HepG2 (cell line): ENCODE data around the gene ZBP1. TPM values are rescaled to one million over a fixed set of nuclear protein-coding genes. Genes with fewer than 3 reads are reported as not detected.

Experiments used
- CHD2 ChIP-seq: IDR thresholded peaks from 2 replicates; pipeline ENCODE4 v1.6.1; 2011; ENCODE audit warnings: low read depth, low read length, improper control_type of control experiment
- FOXO1 ChIP-seq: sonication (generic); formaldehyde crosslinking; IDR thresholded peaks from 2 replicates; pipeline ENCODE4 v1.4.0; 2020; ENCODE audit warnings: missing genetic modification reagents
- GABPA ChIP-seq, 2 experiments: IDR thresholded peaks; 2 replicates each; pipeline ENCODE4 v1.6.1; 2011 to 2016; ENCODE audit warnings: low read depth in 2 of 2, low read length in 1 of 2, missing biosample characterization in 1 of 2, missing genetic modification characterization in 1 of 2
- HOXA3 ChIP-seq: sonication (generic); formaldehyde crosslinking; IDR thresholded peaks from 2 replicates; pipeline ENCODE4 v1.5.0; 2020; ENCODE audit warnings: missing genetic modification reagents
- KDM3A ChIP-seq: IDR thresholded peaks from 2 replicates; pipeline ENCODE4 v1.6.1; 2018; ENCODE audit warnings: low read depth, missing compliant biosample characterization
- LRRFIP1 ChIP-seq: sonication (generic); formaldehyde crosslinking; conservative IDR thresholded peaks from 2 replicates; pipeline ENCODE4 v1.4.0; 2020; ENCODE audit warnings: missing genetic modification reagents
- MAFK ChIP-seq, 2 experiments: IDR thresholded peaks in 1 of 2; conservative IDR thresholded peaks in 1 of 2; 2 replicates each; pipeline ENCODE4 v1.6.1; 2011; ENCODE audit warnings: improper control_type of control experiment in 2 of 2, low read length in 2 of 2
- NCOA5 ChIP-seq: sonication (generic); formaldehyde crosslinking; IDR thresholded peaks from 2 replicates; pipeline ENCODE4 v1.4.0; 2020; ENCODE audit warnings: missing genetic modification reagents
- NCOR1 ChIP-seq: fragments of 200-600 bp; sonication (generic); IDR thresholded peaks from 2 replicates; pipeline ENCODE4 v1.7.0; 2017; ENCODE audit warnings: antibody characterized with exemption, low read length, borderline replicate concordance
- NFYC ChIP-seq: IDR thresholded peaks from 2 replicates; pipeline ENCODE4 v1.6.1; 2016; ENCODE audit warnings: missing genetic modification reagents, missing compliant biosample characterization
- PAXIP1 ChIP-seq: sonication (generic); formaldehyde crosslinking; conservative IDR thresholded peaks from 2 replicates; pipeline ENCODE4 v1.4.0; 2020; ENCODE audit warnings: mild to moderate bottlenecking, missing genetic modification reagents, moderate library complexity
- PCBP1 ChIP-seq: fragments of 200-400 bp; formaldehyde crosslinking; IDR thresholded peaks from 2 replicates; pipeline ENCODE4 v1.6.1; 2017; ENCODE audit warnings: mild to moderate bottlenecking, low read depth, low read length, borderline replicate concordance
- PHF8 ChIP-seq: sonication (generic); formaldehyde crosslinking; IDR thresholded peaks from 2 replicates; pipeline ENCODE4 v1.5.0; 2020; ENCODE audit warnings: missing genetic modification reagents
- TEAD2 ChIP-seq: sonication (generic); formaldehyde crosslinking; IDR thresholded peaks from 2 replicates; pipeline ENCODE4 v1.9.0; 2021; ENCODE audit warnings: missing genetic modification reagents
- TFDP2 ChIP-seq: sonication (generic); formaldehyde crosslinking; IDR thresholded peaks from 2 replicates; pipeline ENCODE4 v1.4.0; 2020; ENCODE audit warnings: missing genetic modification reagents
- ZBTB42 ChIP-seq: sonication (generic); formaldehyde crosslinking; IDR thresholded peaks from 2 replicates; pipeline ENCODE4 v1.5.0; 2020; ENCODE audit warnings: mild to moderate bottlenecking, missing genetic modification reagents
- ZBTB7A ChIP-seq: sonication (generic); formaldehyde crosslinking; IDR thresholded peaks from 2 replicates; pipeline ENCODE4 v1.8.0; 2022; ENCODE audit warnings: mild to moderate bottlenecking, missing genetic modification reagents
- ZNF224 ChIP-seq: sonication (generic); formaldehyde crosslinking; IDR thresholded peaks from 2 replicates; pipeline ENCODE4 v1.5.0; 2020; ENCODE audit warnings: mild to moderate bottlenecking, missing genetic modification reagents
- ZNF333 ChIP-seq: sonication (generic); formaldehyde crosslinking; IDR thresholded peaks from 2 replicates; pipeline ENCODE4 v1.4.0; 2020; ENCODE audit warnings: mild to moderate bottlenecking, missing genetic modification reagents, borderline replicate concordance
- ZNF607 ChIP-seq: sonication (generic); formaldehyde crosslinking; IDR thresholded peaks from 2 replicates; pipeline ENCODE4 v1.5.1; 2020; ENCODE audit warnings: missing genetic modification reagents, mild to moderate bottlenecking, borderline replicate concordance
- ZNF670 ChIP-seq: sonication (generic); formaldehyde crosslinking; IDR thresholded peaks from 2 replicates; pipeline ENCODE4 v1.8.0; 2022; ENCODE audit warnings: mild to moderate bottlenecking, missing genetic modification reagents, borderline replicate concordance
- ZNF678 ChIP-seq: sonication (generic); formaldehyde crosslinking; IDR thresholded peaks from 2 replicates; pipeline ENCODE4 v1.4.0; 2020; ENCODE audit warnings: mild to moderate bottlenecking, missing genetic modification reagents
- ZNF709 ChIP-seq: sonication (generic); formaldehyde crosslinking; IDR thresholded peaks from 2 replicates; pipeline ENCODE4 v1.5.0; 2020; ENCODE audit warnings: mild to moderate bottlenecking, missing genetic modification reagents
- ZNF841 ChIP-seq: sonication (generic); formaldehyde crosslinking; IDR thresholded peaks from 2 replicates; pipeline ENCODE4 v1.8.1; 2023; ENCODE audit warnings: missing genetic modification reagents, borderline replicate concordance
- polyA plus RNA-seq, 8 experiments: library from polyadenylated mRNA; depleted of rRNA in 3 of 8; stranded (reverse) in 7 of 8; unstranded in 1 of 8; fragments of >200 nt; fragmentation: Illumina TruSeq in 4 of 8; extraction: Trizol in 4 of 8; gene quantifications; 2 replicates each; pipeline versions ENCODE4 v1.2.1 to v1.2.3, GENCODE V29; 2011 to 2016; ENCODE audit warnings: low read depth in 4 of 8, missing spikeins in 1 of 8, mixed read lengths in 1 of 8; ENCODE audit not compliant: insufficient read depth in 1 of 8
- total RNA-seq, 5 experiments: library from RNA; depleted of rRNA; stranded (reverse); fragments of >200 nt; fragmentation: Illumina TruSeq; extraction: Trizol; gene quantifications; 2 replicates each; pipeline ENCODE4 v1.2.3, GENCODE V29; 2016; ENCODE audit warnings: low read depth in 1 of 5

Gene ZBP1
- total and polyA plus RNA-seq, 2 of the 13 experiments (the other 11 are each of a cell fraction or from before 2014, with no cell fraction given): not detected

GRCh38 chr20:57555457-57556184, 64.6 kb downstream of the ZBP1 start (continued):
- no peak; the same call in 1 of the 2 replicates for TF ChIP-seq HOXA3 (CRISPR knock-in tag)
- 0 out of 2 replicates have a peak, but pooled peaks have one; percentile 8 for TF ChIP-seq ZNF670 (CRISPR knock-in tag)
- TF ChIP-seq ZNF678 (CRISPR knock-in tag): no peak
- no peak for TF ChIP-seq CHD2
- TF ChIP-seq TEAD2: no peak
- TF ChIP-seq ZNF333 (CRISPR knock-in tag): no peak
- 0 out of 2 replicates have a peak, but pooled peaks have one; percentile 66 for TF ChIP-seq ZNF709 (CRISPR knock-in tag)
- no peak; the same call in 1 of the 2 replicates for TF ChIP-seq KDM3A
- peak; percentile 44; the same call in 1 of the 2 replicates for TF ChIP-seq NCOR1
- no peak for TF ChIP-seq LRRFIP1 (CRISPR knock-in tag)
- no peak for TF ChIP-seq ZNF841 (CRISPR knock-in tag)
- TF ChIP-seq PAXIP1 (CRISPR knock-in tag): peak; percentile 69
- TF ChIP-seq FOXO1 (CRISPR knock-in tag): peak; percentile 64; the same call in 1 of the 2 replicates
- TF ChIP-seq ZBTB42 (CRISPR knock-in tag): no peak
- no peak for TF ChIP-seq TFDP2 (CRISPR knock-in tag)
- no peak for TF ChIP-seq PHF8
- TF ChIP-seq ZBTB7A (CRISPR knock-in tag): no peak
- no peak for TF ChIP-seq NFYC (CRISPR knock-in tag)
- no peak for TF ChIP-seq GABPA (IDR thresholded peaks at IDR 0.05; ENCODE audit: low read depth, low read length)
- TF ChIP-seq GABPA (CRISPR knock-in tag; IDR thresholded peaks at IDR 0.05; ENCODE audit: low read depth): no peak; the same call in 1 of the 2 replicates
- peak in 1 of 2 experiments; percentile 21; a peak in 1 of 4 replicates for TF ChIP-seq MAFK (conservative IDR thresholded peaks at IDR 0.05 in 1 of 2, IDR thresholded peaks at IDR 0.05 in 1 of 2; ENCODE audit: low read length in 2 of 2)
- TF ChIP-seq ZNF224 (CRISPR knock-in tag): no peak
- no peak for TF ChIP-seq PCBP1
- 0 out of 2 replicates have a peak, but pooled peaks have one; percentile 55 for TF ChIP-seq ZNF607 (CRISPR knock-in tag)
- no peak for TF ChIP-seq NCOA5
